Trophoblast cell (in vitro differentiated cells and primary cell): ENCODE measurements around the gene CFAP100.

ENCODE experiments used
- DNase-seq, 2 donors: peaks; one replicate each; pipeline ENCODE4 v3.0.0-alpha.2; 2016
- H2AFZ ChIP-seq: 2 replicates; pipeline ENCODE4 v1.6.1; 2013; ENCODE audit warnings: low read length, moderate library complexity, mild to moderate bottlenecking; ENCODE audit not compliant: insufficient read depth, poor library complexity
- H2AK5ac ChIP-seq: 2 replicates; pipeline ENCODE4 v1.6.1; 2013; ENCODE audit warnings: mild to moderate bottlenecking, low read length
- H2BK120ac ChIP-seq: 2 replicates; pipeline ENCODE4 v1.6.1; 2013; ENCODE audit warnings: low read length, mild to moderate bottlenecking, moderate library complexity; ENCODE audit not compliant: insufficient read depth, poor library complexity
- H2BK12ac ChIP-seq: 2 replicates; pipeline ENCODE4 v1.6.1; 2013; ENCODE audit warnings: mild to moderate bottlenecking, low read length, moderate library complexity
- H2BK5ac ChIP-seq: 2 replicates; pipeline ENCODE4 v1.6.1; 2013; ENCODE audit warnings: low read length, low read depth, moderate library complexity, mild to moderate bottlenecking; ENCODE audit not compliant: poor library complexity
- H3K14ac ChIP-seq: 2 replicates; pipeline ENCODE4 v1.6.1; 2013; ENCODE audit warnings: mild to moderate bottlenecking, low read length
- H3K18ac ChIP-seq: 2 replicates; pipeline ENCODE4 v1.6.1; 2013; ENCODE audit warnings: mild to moderate bottlenecking, low read length
- H3K23ac ChIP-seq: 2 replicates; pipeline ENCODE4 v1.6.1; 2013; ENCODE audit warnings: low read length
- H3K27ac ChIP-seq: 2 replicates; pipeline ENCODE4 v1.5.1; 2013; ENCODE audit warnings: low read depth, mild to moderate bottlenecking, inconsistent platforms, low read length, moderate library complexity
- H3K27me3 ChIP-seq: 2 replicates; pipeline ENCODE4 v1.6.1; 2013; ENCODE audit warnings: inconsistent platforms, mild to moderate bottlenecking, low read length, moderate library complexity; ENCODE audit not compliant: insufficient read depth
- H3K36me3 ChIP-seq, 2 experiments: 1 replicate in 1 of 2; 2 replicates in 1 of 2; pipeline ENCODE4 v1.6.1; 2013; ENCODE audit warnings: low read length in 2 of 2, mild to moderate bottlenecking in 2 of 2, moderate library complexity in 1 of 2; ENCODE audit not compliant: insufficient read depth in 2 of 2, control insufficient read depth in 1 of 2
- H3K4ac ChIP-seq: 2 replicates; pipeline ENCODE4 v1.6.1; 2013; ENCODE audit warnings: low read depth, mild to moderate bottlenecking, low read length, moderate library complexity
- H3K4me1 ChIP-seq, 2 experiments: 1 replicate in 1 of 2; 2 replicates in 1 of 2; pipeline ENCODE4 v1.6.1; 2013; ENCODE audit warnings: low read length in 2 of 2, mild to moderate bottlenecking in 2 of 2, moderate library complexity in 1 of 2; ENCODE audit not compliant: insufficient read depth in 2 of 2, control insufficient read depth in 1 of 2
- H3K4me2 ChIP-seq: 2 replicates; pipeline ENCODE4 v1.6.1; 2013; ENCODE audit warnings: inconsistent platforms, mild to moderate bottlenecking, low read length, moderate library complexity
- H3K4me3 ChIP-seq: 2 replicates; pipeline ENCODE4 v1.5.1; 2013; ENCODE audit warnings: mild to moderate bottlenecking, low read depth, low read length, inconsistent platforms
- H3K79me1 ChIP-seq: one replicate; pipeline ENCODE4 v1.6.1; 2013; ENCODE audit warnings: low read length
- H3K79me2 ChIP-seq: 2 replicates; pipeline ENCODE4 v1.6.1; 2013; ENCODE audit warnings: low read length, mild to moderate bottlenecking; ENCODE audit not compliant: control insufficient read depth, insufficient read depth, poor library complexity
- H3K9ac ChIP-seq: 2 replicates; pipeline ENCODE4 v1.6.1; 2013; ENCODE audit warnings: mild to moderate bottlenecking, low read length
- H3K9me3 ChIP-seq: 2 replicates; pipeline ENCODE4 v1.6.1; 2013; ENCODE audit warnings: low read depth, mild to moderate bottlenecking, control low read depth, inconsistent platforms, low read length; ENCODE audit not compliant: insufficient read depth
- H4K12ac ChIP-seq: 2 replicates; pipeline ENCODE4 v1.6.1; 2013; ENCODE audit warnings: low read depth, mild to moderate bottlenecking, low read length, moderate library complexity
- H4K8ac ChIP-seq: 2 replicates; pipeline ENCODE4 v1.6.1; 2013; ENCODE audit warnings: low read depth, mild to moderate bottlenecking, low read length, moderate library complexity
- H4K91ac ChIP-seq: one replicate; pipeline ENCODE4 v1.6.1; 2013; ENCODE audit warnings: low read depth, mild to moderate bottlenecking, low read length, moderate library complexity
- WGBS: extraction: QIAGEN DNeasy Blood & Tissue Kit; methylation state at CpG from one replicate; pipeline ENCODE4 v1.1.7; 2013; ENCODE audit warnings: missing lambda C conversion rate; ENCODE audit not compliant: insufficient read length, insufficient coverage; ENCODE audit errors: extremely low coverage; 5-methylcytosine and 5-hydroxymethylcytosine counted together

The CFAP100 gene

GRCh38 chr3:126442856-126443242 is 48.1 kb downstream of the CFAP100 start:
- no peak overlapping the region for H4K8ac ChIP-seq

GRCh38 chr3:126445506-126445905 is 50.8 kb downstream of the CFAP100 start:
- H3K14ac ChIP-seq, result no peak overlapping the region
- H3K4ac ChIP-seq, result no peak overlapping the region
- no peak overlapping the region for H2AFZ ChIP-seq
- no peak overlapping the region for H3K23ac ChIP-seq
- H2BK5ac ChIP-seq, result no peak overlapping the region
- H3K9ac ChIP-seq, result no peak overlapping the region
- DNase-seq, result no peak
- no peak overlapping the region for H4K91ac ChIP-seq
- no peak overlapping the region for H2BK12ac ChIP-seq
- no peak overlapping the region for H2AK5ac ChIP-seq
- peaks cover 18 to 25% of the 10 kb centered on the region in 2 experiments for H3K36me3 ChIP-seq
- no peak overlapping the region for H2BK120ac ChIP-seq
- H4K12ac ChIP-seq, result no peak overlapping the region
- no peak overlapping the region for H3K4me2 ChIP-seq
- H4K8ac ChIP-seq, result no peak overlapping the region
- H3K4me3 ChIP-seq, result no peak overlapping the region
- H3K4me1 ChIP-seq, result no peaks in the 10 kb centered on the region
- no peaks in the 10 kb centered on the region for H3K27me3 ChIP-seq
- no CpG with 5 or more reads among the region's 5 CpGs for WGBS
- no peaks in the 10 kb centered on the region for H3K79me1 ChIP-seq
- peaks cover 2% of the 10 kb centered on the region for H3K9me3 ChIP-seq
- no peak overlapping the region for H3K27ac ChIP-seq
- H3K18ac ChIP-seq, result no peak overlapping the region
- no peaks in the 10 kb centered on the region for H3K79me2 ChIP-seq

More at GRCh38 chr3:126442856-126443242, 48.1 kb downstream of the CFAP100 start:
- no peak overlapping the region for H3K4ac ChIP-seq
- H2AFZ ChIP-seq, result no peak overlapping the region
- no peak overlapping the region for H3K23ac ChIP-seq
- no peaks in the 10 kb centered on the region for H3K79me1 ChIP-seq
- no peak overlapping the region for H3K27ac ChIP-seq
- no CpG with 5 or more reads among the region's 3 CpGs for WGBS
- H4K12ac ChIP-seq, result no peak overlapping the region
- H3K4me3 ChIP-seq, result no peak overlapping the region
- H3K27me3 ChIP-seq, result no peaks in the 10 kb centered on the region
- no peak overlapping the region for H3K9ac ChIP-seq
- H3K36me3 ChIP-seq, result peaks cover 5 to 9% of the 10 kb centered on the region in 2 experiments
- no peak overlapping the region for H3K14ac ChIP-seq
- no peaks in the 10 kb centered on the region for H3K79me2 ChIP-seq
- no peak overlapping the region for H2BK5ac ChIP-seq
- no peak overlapping the region for H3K18ac ChIP-seq
- H2BK120ac ChIP-seq, result no peak overlapping the region
- no peak overlapping the region for H3K4me2 ChIP-seq
- no peak overlapping the region for H2BK12ac ChIP-seq
- no peak for DNase-seq
- H3K4me1 ChIP-seq, result no peaks in the 10 kb centered on the region
- no peak overlapping the region for H2AK5ac ChIP-seq
- peaks cover 2% of the 10 kb centered on the region for H3K9me3 ChIP-seq
- no peak overlapping the region for H4K91ac ChIP-seq

DNA sequence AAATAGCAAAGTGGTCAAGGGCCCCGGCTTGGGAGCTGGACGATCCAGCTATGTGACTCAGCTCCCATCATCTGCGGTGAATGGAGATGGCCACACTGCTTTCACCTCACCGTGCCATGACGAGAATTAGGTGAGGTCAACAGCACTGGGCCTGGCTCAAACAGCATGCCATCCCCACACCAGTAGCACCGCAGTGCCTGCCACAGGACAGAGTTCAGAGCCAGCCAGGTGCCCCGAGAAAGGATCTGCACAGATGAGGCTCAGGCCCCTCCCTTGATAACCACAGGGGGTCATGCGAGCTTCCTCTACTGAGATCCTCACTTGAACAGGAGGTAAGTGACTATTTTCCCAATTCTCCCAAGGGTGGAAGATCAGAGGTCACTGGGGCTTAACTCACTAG is 51.6 kb downstream of the CFAP100 start:
- Histone ChIP-seq H3K27ac (no peak overlapping the region), H2BK5ac (no peak overlapping the region), H3K4me2 (no peak overlapping the region), H4K12ac (no peak overlapping the region), H3K18ac (no peak overlapping the region), H4K8ac (no peak overlapping the region), H3K14ac (no peak overlapping the region), H4K91ac (no peak overlapping the region), H3K4me3 (no peak overlapping the region), H3K4me1 (no peaks in the 10 kb centered on the region), H3K27me3 (no peaks in the 10 kb centered on the region), H3K79me1 (no peaks in the 10 kb centered on the region), H2BK12ac (no peak overlapping the region), H3K9ac (no peak overlapping the region), H3K79me2 (no peaks in the 10 kb centered on the region), H3K36me3 (peaks cover 18 to 29% of the 10 kb centered on the region in 2 experiments), H2AFZ (no peak overlapping the region), H3K9me3 (no peaks in the 10 kb centered on the region), H3K4ac (no peak overlapping the region), H2AK5ac (no peak overlapping the region), H2BK120ac (no peak overlapping the region), H3K23ac (no peak overlapping the region)
- WGBS, result no CpG with 5 or more reads among the region's 8 CpGs
- no peak for DNase-seq

DNA sequence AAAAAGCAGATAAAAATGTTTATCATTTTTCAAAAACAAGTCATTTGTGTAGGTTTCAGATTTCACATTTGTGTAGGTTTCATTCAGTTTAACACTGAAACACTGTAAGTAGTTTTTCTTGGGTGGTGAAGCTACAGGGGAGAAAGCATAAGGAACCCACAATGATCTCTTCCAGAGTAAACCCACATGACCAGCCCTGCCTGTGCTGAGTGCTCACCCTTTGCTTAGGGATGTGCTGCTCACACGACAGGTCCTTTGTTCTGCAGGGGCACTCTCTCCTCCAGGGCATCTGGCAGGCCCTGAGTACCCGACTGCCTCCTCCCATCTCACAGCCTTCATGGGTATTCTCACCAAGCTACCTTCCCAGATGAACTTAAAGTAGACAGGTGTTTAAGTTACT is 52.1 kb downstream of the CFAP100 start:
- Histone ChIP-seq H4K91ac (no peak overlapping the region), H3K27me3 (no peaks in the 10 kb centered on the region), H3K4me2 (no peak overlapping the region), H3K9me3 (no peaks in the 10 kb centered on the region), H3K36me3 (peaks cover 23 to 31% of the 10 kb centered on the region in 2 experiments), H4K12ac (no peak overlapping the region), H3K4ac (no peak overlapping the region), H2AFZ (no peak overlapping the region), H3K79me2 (no peaks in the 10 kb centered on the region), H2AK5ac (no peak overlapping the region), H3K23ac (no peak overlapping the region), H3K4me1 (no peaks in the 10 kb centered on the region), H3K14ac (no peak overlapping the region), H2BK12ac (no peak overlapping the region), H2BK5ac (no peak overlapping the region), H3K18ac (no peak overlapping the region), H3K9ac (no peak overlapping the region), H2BK120ac (no peak overlapping the region), H4K8ac (no peak overlapping the region), H3K79me1 (no peaks in the 10 kb centered on the region), H3K4me3 (no peak overlapping the region), H3K27ac (no peak overlapping the region)
- no CpG with 5 or more reads among the region's 2 CpGs for WGBS
- DNase-seq, result no peak
